Neuronal stem cell (in vitro differentiated cells): ENCODE results near the gene CPAMD8.

Experiments used
- DNase-seq: peaks from one replicate; pipeline ENCODE4 v3.0.0-alpha.2; 2013; ENCODE audit warnings: low spot score
- H2AFZ ChIP-seq: one replicate; pipeline ENCODE4 v1.6.1; 2013; ENCODE audit warnings: mild to moderate bottlenecking, low read length, inconsistent platforms
- H2AK5ac ChIP-seq: 2 replicates; pipeline ENCODE4 v1.6.1; 2013; ENCODE audit warnings: low read depth, mild to moderate bottlenecking, inconsistent platforms, low read length, moderate library complexity, mixed read lengths
- H2BK120ac ChIP-seq: 2 replicates; pipeline ENCODE4 v1.6.1; 2013; ENCODE audit warnings: low read depth, mild to moderate bottlenecking, inconsistent platforms, low read length, moderate library complexity, mixed read lengths
- H2BK12ac ChIP-seq: one replicate; pipeline ENCODE4 v1.6.1; 2013; ENCODE audit warnings: low read length, inconsistent platforms
- H2BK15ac ChIP-seq: 2 replicates; pipeline ENCODE4 v1.6.1; 2013; ENCODE audit warnings: mild to moderate bottlenecking, low read length, inconsistent platforms, mixed read lengths
- H2BK5ac ChIP-seq: one replicate; pipeline ENCODE4 v1.6.1; 2013; ENCODE audit warnings: inconsistent platforms, mild to moderate bottlenecking, low read length, moderate library complexity
- H3K14ac ChIP-seq: one replicate; pipeline ENCODE4 v1.6.1; 2013; ENCODE audit warnings: low read length, inconsistent platforms
- H3K18ac ChIP-seq: 2 replicates; pipeline ENCODE4 v1.6.1; 2013; ENCODE audit warnings: low read length, inconsistent platforms
- H3K23ac ChIP-seq: 2 replicates; pipeline ENCODE4 v1.6.1; 2013; ENCODE audit warnings: low read depth, mild to moderate bottlenecking, mixed read lengths, low read length, inconsistent platforms; ENCODE audit not compliant: poor library complexity
- H3K27ac ChIP-seq: replicated peaks from 3 replicates; pipeline ENCODE4 v1.5.1; 2013; ENCODE audit warnings: low read length, inconsistent platforms
- H3K27me3 ChIP-seq, 3 experiments: 2 replicates each; pipeline ENCODE4 v1.6.1; 2013; ENCODE audit warnings: low read length in 3 of 3, mild to moderate bottlenecking in 2 of 3, inconsistent platforms in 1 of 3, low read depth in 1 of 3, mixed read lengths in 1 of 3, moderate library complexity in 1 of 3; ENCODE audit not compliant: control insufficient read depth in 3 of 3, insufficient read depth in 3 of 3
- H3K36me3 ChIP-seq, 2 donors: replicated peaks in 1 of 2; 2 replicates each; pipeline ENCODE4 v1.6.1; 2013; ENCODE audit warnings: low read length in 2 of 2; ENCODE audit not compliant: control insufficient read depth in 2 of 2, insufficient read depth in 2 of 2
- H3K4ac ChIP-seq: 2 replicates; pipeline ENCODE4 v1.6.1; 2013; ENCODE audit warnings: inconsistent platforms, mild to moderate bottlenecking, low read length, moderate library complexity
- H3K4me1 ChIP-seq, 2 donors: 1 replicate in 1 of 2; 2 replicates in 1 of 2; pipeline ENCODE4 v1.6.1; 2013; ENCODE audit warnings: low read length in 2 of 2, low read depth in 1 of 2; ENCODE audit not compliant: control insufficient read depth in 2 of 2, insufficient read depth in 1 of 2
- H3K4me2 ChIP-seq: one replicate; pipeline ENCODE4 v1.6.1; 2013; ENCODE audit warnings: mild to moderate bottlenecking, low read length, inconsistent platforms; ENCODE audit not compliant: insufficient read depth, poor library complexity, severe bottlenecking
- H3K4me3 ChIP-seq, 2 donors: 2 replicates each; pipeline ENCODE4 v1.5.1; 2013; ENCODE audit warnings: low read length in 2 of 2, mild to moderate bottlenecking in 2 of 2, inconsistent platforms in 1 of 2, moderate library complexity in 1 of 2
- H3K79me1 ChIP-seq: one replicate; pipeline ENCODE4 v1.6.1; 2013; ENCODE audit warnings: low read depth, mild to moderate bottlenecking, inconsistent platforms, low read length, moderate library complexity
- H3K9ac ChIP-seq: one replicate; pipeline ENCODE4 v1.6.1; 2013; ENCODE audit warnings: mild to moderate bottlenecking, low read depth, low read length, inconsistent platforms; ENCODE audit not compliant: poor library complexity
- H3K9me3 ChIP-seq, 2 donors: replicated peaks in 1 of 2; 2 replicates each; pipeline versions ENCODE3 to v1.6.1; 2013; ENCODE audit warnings: low read length in 2 of 2, mild to moderate bottlenecking in 2 of 2, inconsistent platforms in 1 of 2, low read depth in 1 of 2, mixed read lengths in 1 of 2, moderate library complexity in 1 of 2; ENCODE audit not compliant: control insufficient read depth in 2 of 2, insufficient read depth in 1 of 2
- H4K8ac ChIP-seq: one replicate; pipeline ENCODE4 v1.6.1; 2013; ENCODE audit warnings: low read depth, mild to moderate bottlenecking, inconsistent platforms, low read length, moderate library complexity
- H4K91ac ChIP-seq: one replicate; pipeline ENCODE4 v1.6.1; 2013; ENCODE audit warnings: low read length, low read depth, mild to moderate bottlenecking, inconsistent platforms; ENCODE audit not compliant: poor library complexity
- WGBS, 2 donors: extraction: QIAGEN DNeasy Blood & Tissue Kit; methylation state at CpG; one replicate each; pipeline ENCODE4 v1.1.7; 2013; ENCODE audit warnings: missing lambda C conversion rate in 2 of 2, mixed read lengths in 1 of 2; ENCODE audit not compliant: insufficient read length in 2 of 2, insufficient replicate concordance in 1 of 2; ENCODE audit errors: extremely low coverage in 2 of 2; 5-methylcytosine and 5-hydroxymethylcytosine counted together

CPAMD8 gene

DNA sequence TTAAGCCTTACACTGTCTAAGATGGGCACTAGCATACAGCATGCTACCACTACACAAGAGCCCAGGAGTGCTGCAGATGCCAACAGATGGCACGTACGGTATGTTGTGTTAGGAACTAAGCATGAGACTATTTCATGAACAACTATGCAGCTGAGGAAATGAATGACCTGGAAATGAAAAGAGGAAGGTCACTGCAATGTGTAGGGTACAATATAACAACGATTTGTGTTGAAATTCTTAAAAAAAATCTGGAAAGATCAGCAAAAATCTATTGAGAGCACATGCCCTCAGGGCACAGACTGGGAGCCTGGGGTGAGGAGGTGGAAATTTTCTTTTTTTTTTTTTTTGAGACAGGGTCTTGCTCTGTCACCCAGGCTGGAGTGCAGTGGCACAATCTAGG is 34.2 kb upstream of the CPAMD8 start:
- no peak overlapping the region for H3K4me2 ChIP-seq
- no peak overlapping the region for H2AFZ ChIP-seq
- no peaks in the 10 kb centered on the region for H3K4me1 ChIP-seq
- H3K4me3 ChIP-seq, result no peak overlapping the region
- H2AK5ac ChIP-seq, result no peak overlapping the region
- no peak overlapping the region for H3K9ac ChIP-seq
- no CpG with 5 or more reads among the region's 3 CpGs for WGBS, 2 donors
- H3K18ac ChIP-seq, result no peak overlapping the region
- H3K14ac ChIP-seq, result no peak overlapping the region
- H3K27ac ChIP-seq, result no peak overlapping the region
- H3K27me3 ChIP-seq, result no peaks in the 10 kb centered on the region
- H4K91ac ChIP-seq, result no peak overlapping the region
- no peak overlapping the region for H3K23ac ChIP-seq
- peaks cover 10% of the 10 kb centered on the region for H3K79me1 ChIP-seq
- H2BK15ac ChIP-seq, result no peak overlapping the region
- H2BK5ac ChIP-seq, result no peak overlapping the region
- no peak overlapping the region for H2BK12ac ChIP-seq
- no peak overlapping the region for H3K4ac ChIP-seq
- no peak overlapping the region for H4K8ac ChIP-seq
- peaks cover 0 to 36% of the 10 kb centered on the region in 2 donors for H3K9me3 ChIP-seq
- peaks cover 49 to 94% of the 10 kb centered on the region in 2 donors for H3K36me3 ChIP-seq
- H2BK120ac ChIP-seq, result no peak overlapping the region
- DNase-seq, result no peak

DNA sequence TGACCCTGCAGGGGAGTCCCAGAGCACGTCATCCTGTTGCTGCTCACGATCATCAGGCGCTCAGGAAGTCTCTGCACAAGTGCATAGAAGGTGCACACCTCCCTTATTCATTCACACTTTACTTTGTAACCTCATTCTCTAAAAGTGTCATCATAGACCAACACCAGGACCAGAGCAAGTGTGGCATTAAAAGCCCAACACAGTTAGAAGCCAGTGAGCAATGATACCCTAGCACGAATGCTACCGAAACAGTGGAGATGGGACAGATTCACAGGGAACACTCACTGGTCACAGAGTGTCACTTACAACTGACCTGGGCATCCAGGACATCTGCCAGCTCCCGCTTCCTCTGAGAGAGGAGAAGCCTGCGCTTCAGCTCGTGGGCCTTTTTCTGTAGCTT is 31.6 kb upstream of the CPAMD8 start:
- Histone ChIP-seq H3K9ac (no peak overlapping the region), H2BK15ac (no peak overlapping the region), H2BK12ac (no peak overlapping the region), H3K4me1 (no peaks in the 10 kb centered on the region), H2AFZ (no peak overlapping the region), H3K27ac (no peak overlapping the region), H2AK5ac (no peak overlapping the region), H3K14ac (no peak overlapping the region), H2BK120ac (no peak overlapping the region), H4K8ac (no peak overlapping the region), H3K79me1 (peaks cover 10% of the 10 kb centered on the region), H3K4ac (no peak overlapping the region), H3K9me3 (peaks cover 0 to 35% of the 10 kb centered on the region in 2 donors), H4K91ac (no peak overlapping the region), H2BK5ac (no peak overlapping the region), H3K18ac (no peak overlapping the region), H3K4me3 (no peak overlapping the region), H3K36me3 (peaks cover 59 to 91% of the 10 kb centered on the region in 2 donors), H3K4me2 (no peak overlapping the region), H3K27me3 (no peaks in the 10 kb centered on the region), H3K23ac (no peak overlapping the region)
- no peak for DNase-seq
- WGBS, 2 donors, result no CpG with 5 or more reads among the region's 8 CpGs

DNA sequence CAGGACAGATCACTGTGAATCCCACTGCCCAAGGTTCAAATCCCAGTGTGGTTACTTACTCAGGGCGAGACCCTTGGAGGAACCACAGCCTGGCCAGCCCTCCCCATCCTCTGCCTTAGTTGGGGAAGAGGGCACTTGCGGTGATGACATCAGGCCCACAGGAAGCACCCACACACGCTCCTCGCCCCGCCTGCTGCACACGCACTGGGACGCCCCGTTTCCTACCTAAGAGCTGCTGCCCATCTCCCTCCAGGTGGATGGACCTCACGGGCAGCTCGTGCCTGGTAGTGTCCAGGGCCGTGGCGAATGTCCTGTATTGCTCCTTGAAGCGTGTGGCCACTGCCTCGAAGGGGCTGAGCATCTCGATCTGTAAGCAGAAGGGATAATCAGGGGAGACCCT is 29.0 kb upstream of the CPAMD8 start:
- Histone ChIP-seq H3K14ac (no peak overlapping the region), H3K79me1 (peaks cover 2% of the 10 kb centered on the region), H3K27ac (no peak overlapping the region), H3K18ac (no peak overlapping the region), H2BK120ac (no peak overlapping the region), H3K4me1 (no peaks in the 10 kb centered on the region), H3K9me3 (peaks cover 0 to 29% of the 10 kb centered on the region in 2 donors), H3K4ac (no peak overlapping the region), H3K9ac (peak overlapping the region; percentile 16), H2BK12ac (no peak overlapping the region), H4K91ac (no peak overlapping the region), H2AK5ac (no peak overlapping the region), H3K36me3 (peaks cover 57 to 94% of the 10 kb centered on the region in 2 donors), H2BK15ac (no peak overlapping the region), H4K8ac (peak overlapping the region; percentile 57), H3K4me3 (peak overlapping the region in 1 of 2 donors; percentile 13), H3K4me2 (no peak overlapping the region), H2BK5ac (no peak overlapping the region), H3K23ac (peak overlapping the region; percentile 47), H2AFZ (no peak overlapping the region), H3K27me3 (no peaks in the 10 kb centered on the region)
- WGBS, 2 donors, result no CpG with 5 or more reads among the region's 15 CpGs
- no peak for DNase-seq

DNA sequence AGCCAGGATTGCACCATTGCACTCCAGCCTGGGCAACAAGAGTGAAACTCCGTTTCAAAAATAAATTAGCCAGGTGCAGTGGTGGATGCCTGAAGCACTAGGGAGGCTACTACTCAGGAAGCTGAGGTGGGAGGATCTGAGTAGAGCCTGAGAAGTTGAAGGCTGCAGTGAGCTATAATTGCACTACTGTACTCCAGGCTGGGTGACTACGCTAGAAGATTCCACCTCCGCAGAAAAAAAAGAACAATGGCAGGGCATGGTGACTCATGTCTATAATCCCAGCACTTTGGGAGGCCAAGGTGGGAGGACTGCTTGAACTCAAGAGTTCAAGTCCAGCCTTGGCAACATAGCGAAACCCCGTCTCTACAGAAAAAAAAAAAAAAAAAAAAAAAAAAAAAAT is 28.1 kb upstream of the CPAMD8 start:
- Histone ChIP-seq H2BK5ac (no peak overlapping the region), H3K79me1 (peaks cover 2% of the 10 kb centered on the region), H3K18ac (no peak overlapping the region), H3K9me3 (peaks cover 0 to 23% of the 10 kb centered on the region in 2 donors), H3K4me3 (no peak overlapping the region), H3K27me3 (no peaks in the 10 kb centered on the region), H3K4me2 (no peak overlapping the region), H3K27ac (no peak overlapping the region), H4K8ac (no peak overlapping the region), H2BK12ac (no peak overlapping the region), H2BK15ac (no peak overlapping the region), H4K91ac (no peak overlapping the region), H3K9ac (no peak overlapping the region), H3K14ac (no peak overlapping the region), H2AFZ (no peak overlapping the region), H2BK120ac (no peak overlapping the region), H2AK5ac (no peak overlapping the region), H3K4me1 (peaks cover 0 to 1% of the 10 kb centered on the region in 2 donors), H3K23ac (no peak overlapping the region), H3K36me3 (peaks cover 56 to 95% of the 10 kb centered on the region in 2 donors), H3K4ac (no peak overlapping the region)
- no peak for DNase-seq
- no CpG with 5 or more reads among the region's 5 CpGs for WGBS, 2 donors
